IMR-90 (cell line): ENCODE data around the gene HMOX1. TPM values are rescaled to one million over a fixed set of nuclear protein-coding genes. Genes with fewer than 3 reads are reported as not detected.
A peak's percentile ranks its signal among the peaks of the same experiment; 100 is the strongest.

Source experiments
- ATAC-seq: fragments of 200-7000 bp; cut with Tn5 transposase; 2 replicates; pipeline ENCODE4 v1.9.1; 2020; ENCODE audit warnings: low read depth, mild to moderate bottlenecking, moderate library complexity
- BruUV-seq: library from RNA; stranded (reverse); fragments of 400-500 nt; replicated peaks from 2 replicates; lab custom pipeline; 2021; lab: Mats Ljungman, UMichigan
- CTCF ChIA-PET: fragments of 300-600 bp; formaldehyde crosslinking; extraction: SDS; loops from one replicate; lab custom pipeline; 2021; ENCODE audit warnings: antibody characterized with exemption; lab: Yijun Ruan, JAX
- POLR2A ChIA-PET: fragments of 300-600 bp; sonication (Branson Sonifier 250); formaldehyde crosslinking; loops from one replicate; lab custom pipeline; 2022; ENCODE audit warnings: antibody characterized with exemption; ENCODE audit not compliant: unreplicated experiment; lab: Charles Lee
- DNase-seq: peaks from one replicate; pipeline ENCODE4 v3.0.0; 2013
- H2AFZ ChIP-seq: replicated peaks from 2 replicates; pipeline ENCODE3; 2013; ENCODE audit warnings: low read length, mild to moderate bottlenecking; ENCODE audit not compliant: poor library complexity
- H2AK5ac ChIP-seq: 2 replicates; pipeline ENCODE4 v1.6.1; 2013; ENCODE audit warnings: low read depth, low read length, inconsistent platforms
- H2AK9ac ChIP-seq: replicated peaks from 2 replicates; pipeline ENCODE3; 2013; ENCODE audit warnings: mild to moderate bottlenecking, low read depth, low read length, moderate library complexity; ENCODE audit not compliant: poor library complexity
- H2BK120ac ChIP-seq: 2 replicates; pipeline ENCODE4 v1.6.1; 2013; ENCODE audit warnings: low read depth, low read length, inconsistent platforms
- H2BK15ac ChIP-seq: 3 replicates; pipeline ENCODE4 v1.6.1; 2013; ENCODE audit warnings: low read depth, low read length, inconsistent platforms
- H2BK20ac ChIP-seq: 2 replicates; pipeline ENCODE4 v1.6.1; 2013; ENCODE audit warnings: low read depth, mild to moderate bottlenecking, inconsistent platforms, low read length, moderate library complexity
- H2BK5ac ChIP-seq: 2 replicates; pipeline ENCODE4 v1.6.1; 2013; ENCODE audit warnings: mild to moderate bottlenecking, low read depth, low read length, inconsistent platforms; ENCODE audit not compliant: poor library complexity, severe bottlenecking
- H3K14ac ChIP-seq: replicated peaks from 2 replicates; pipeline ENCODE4 v1.6.1; 2013; ENCODE audit warnings: low read depth, low read length, inconsistent platforms
- H3K18ac ChIP-seq: 2 replicates; pipeline ENCODE4 v1.6.1; 2013; ENCODE audit warnings: low read depth, low read length, control low read depth
- H3K23ac ChIP-seq: 2 replicates; pipeline ENCODE4 v1.6.1; 2013; ENCODE audit warnings: low read depth, low read length, inconsistent platforms
- H3K27ac ChIP-seq: 2 replicates; pipeline ENCODE4 v1.5.1; 2013; ENCODE audit warnings: mild to moderate bottlenecking, control low read depth, low read length; ENCODE audit not compliant: insufficient read depth
- H3K27me3 ChIP-seq: 2 replicates; pipeline ENCODE4 v1.6.1; 2013; ENCODE audit warnings: low read length; ENCODE audit not compliant: control insufficient read depth, insufficient read depth
- H3K36me3 ChIP-seq: 2 replicates; pipeline ENCODE4 v1.6.1; 2013; ENCODE audit warnings: low read length, mixed read lengths; ENCODE audit not compliant: control insufficient read depth, insufficient read depth
- H3K4ac ChIP-seq: 2 replicates; pipeline ENCODE4 v1.6.1; 2013; ENCODE audit warnings: low read depth, low read length, inconsistent platforms
- H3K4me1 ChIP-seq: 2 replicates; pipeline ENCODE4 v1.6.1; 2013; ENCODE audit warnings: low read length, mixed read lengths; ENCODE audit not compliant: control insufficient read depth, insufficient read depth
- H3K4me2 ChIP-seq: 2 replicates; pipeline ENCODE4 v1.6.1; 2013; ENCODE audit warnings: low read depth, mild to moderate bottlenecking, control low read depth, low read length, moderate library complexity
- H3K4me3 ChIP-seq: 2 replicates; pipeline ENCODE4 v1.5.1; 2013; ENCODE audit warnings: low read depth, mild to moderate bottlenecking, control low read depth, low read length, moderate library complexity; ENCODE audit not compliant: insufficient read depth
- H3K56ac ChIP-seq: 2 replicates; pipeline ENCODE4 v1.6.1; 2013; ENCODE audit warnings: low read length, inconsistent platforms; ENCODE audit not compliant: insufficient read depth; ENCODE audit errors: extremely low read depth
- H3K79me1 ChIP-seq, 2 experiments: 2 replicates each; pipeline ENCODE4 v1.6.1; 2013; ENCODE audit warnings: low read length in 2 of 2, inconsistent platforms in 1 of 2, low read depth in 1 of 2
- H3K9ac ChIP-seq: 2 replicates; pipeline ENCODE4 v1.6.1; 2013; ENCODE audit warnings: low read depth, low read length, control low read depth
- H3K9me1 ChIP-seq: 2 replicates; pipeline ENCODE4 v1.6.1; 2013; ENCODE audit warnings: low read length, inconsistent platforms; ENCODE audit not compliant: insufficient read depth
- H3K9me3 ChIP-seq: 2 replicates; pipeline ENCODE4 v1.6.1; 2013; ENCODE audit warnings: low read length; ENCODE audit not compliant: control insufficient read depth, insufficient read depth
- H4K20me1 ChIP-seq: 2 replicates; pipeline ENCODE4 v1.6.1; 2013; ENCODE audit warnings: low read length, inconsistent platforms; ENCODE audit not compliant: insufficient read depth
- H4K5ac ChIP-seq: 2 replicates; pipeline ENCODE4 v1.6.1; 2013; ENCODE audit warnings: mild to moderate bottlenecking, low read depth, low read length, control low read depth
- H4K8ac ChIP-seq, 2 experiments: 2 replicates each; pipeline ENCODE4 v1.6.1; 2013; ENCODE audit warnings: low read depth in 2 of 2, low read length in 2 of 2, control low read depth in 1 of 2, inconsistent platforms in 1 of 2
- H4K91ac ChIP-seq: 2 replicates; pipeline ENCODE4 v1.6.1; 2013; ENCODE audit warnings: low read depth, low read length, inconsistent platforms; ENCODE audit not compliant: insufficient read depth
- USF2 ChIP-seq: fragments of 150-350 bp; IDR thresholded peaks from 2 replicates; pipeline ENCODE4 v1.6.1; 2017; ENCODE audit warnings: mild to moderate bottlenecking, antibody characterized with exemption, low read length, low read depth
- whole genome bisulfite sequencing, 2 experiments: methylation state at CpG; one replicate each; pipeline versions ENCODE4 v1.1.5 to v1.1.7; 2013; ENCODE audit warnings: missing lambda C conversion rate in 2 of 2; ENCODE audit not compliant: insufficient read length in 1 of 2; ENCODE audit errors: extremely low coverage in 2 of 2; 5-methylcytosine and 5-hydroxymethylcytosine counted together
- dilution Hi-C: fragments of 300-500 bp; cut with HindIII; formaldehyde crosslinking; loops from one replicate; pipeline ENCODE4 v1.14.3; 2018; ENCODE audit warnings: low sequenced_read_pairs; ENCODE audit not compliant: unreplicated experiment
- in situ Hi-C: fragments of 300-500 bp; cut with MboI; formaldehyde crosslinking; loops from 3 replicates; pipeline ENCODE4 v1.14.3; 2019; ENCODE audit warnings: low sequenced_read_pairs, inconsistent platforms, mixed read lengths
- intact Hi-C: fragments of 100-400 bp; cut with micrococcal nuclease; formaldehyde crosslinking; loops from 2 replicates; pipeline ENCODE4 v1.10.0; 2022
- polyA plus RNA-seq, 3 experiments: library from polyadenylated mRNA; depleted of rRNA; stranded (reverse); fragments of >200 nt; gene quantifications; 2 replicates each; pipeline ENCODE4 v1.2.3, GENCODE V29; 2012; ENCODE audit warnings: low replicate concordance in 1 of 3
- total RNA-seq: library from RNA; depleted of rRNA; stranded (reverse); fragments of >200 nt; gene quantifications from 2 replicates; pipeline ENCODE4 v1.2.3, GENCODE V29; 2012

The HMOX1 gene
- total and polyA plus RNA-seq, 2 of the 4 experiments (the other 2 are of a cell fraction): 23.1 to 50.5 TPM

DNA sequence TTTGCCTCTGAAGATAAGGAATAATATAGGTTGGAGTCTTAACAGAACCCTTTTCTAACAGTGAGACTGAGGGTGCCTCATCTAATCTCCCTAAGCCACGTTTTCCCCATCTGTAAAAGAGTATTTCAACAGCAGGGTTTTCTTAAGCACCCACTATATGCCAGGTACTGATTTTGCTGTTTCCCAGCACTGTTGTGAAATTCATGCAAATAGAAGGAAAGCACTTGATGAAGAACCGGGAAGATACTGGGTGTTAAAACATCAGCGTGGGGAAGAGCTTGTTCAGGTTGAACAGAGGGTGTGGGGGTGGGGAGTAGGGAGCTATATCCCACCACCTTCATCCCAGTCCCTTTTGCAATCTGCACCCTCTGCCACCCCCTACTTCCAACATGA lies 2.8 kb downstream of the HMOX1 start:
- Histone ChIP-seq H2BK15ac (no peak overlapping the region), H2BK120ac (no peak overlapping the region), H3K27ac (no peak overlapping the region), H3K79me1 (peaks cover 22 to 59% of the 10 kb centered on the region in 2 experiments), H3K27me3 (no peaks in the 10 kb centered on the region), H3K56ac (no peak overlapping the region), H4K20me1 (peaks cover 16% of the 10 kb centered on the region; the same call in 1 of the 2 replicates), H3K36me3 (peaks cover 42% of the 10 kb centered on the region), H2BK20ac (no peak overlapping the region), H3K9ac (no peak overlapping the region), H3K9me3 (no peaks in the 10 kb centered on the region), H3K4ac (no peak overlapping the region), H2AFZ (no peak overlapping the region), H4K8ac (no peak overlapping the region), H4K91ac (no peak overlapping the region), H2BK5ac (no peak overlapping the region), H4K5ac (no peak overlapping the region), H3K23ac (no peak overlapping the region), H3K18ac (no peak overlapping the region), H3K9me1 (peaks cover 11% of the 10 kb centered on the region; the same call in 1 of the 2 replicates), H3K4me1 (peaks cover 18% of the 10 kb centered on the region), H3K4me3 (no peak overlapping the region), H2AK5ac (no peak overlapping the region), H2AK9ac (no peak overlapping the region), H3K14ac (no peak overlapping the region), H3K4me2 (peak overlapping the region; percentile 39; the same call in 1 of the 2 replicates)
- in situ Hi-C loops: no loop called here
- ATAC-seq (no peak), DNase-seq (no peak)
- no peak for TF ChIP-seq USF2
- dilution Hi-C loops: no loop called here
- intact Hi-C loops: no loop called here
- BruUV-seq: no TSS peak
- WGBS, 2 experiments: no CpG with 5 or more reads among the region's 3 CpGs
- CTCF ChIA-PET: no interaction called here
- POLR2A ChIA-PET: no interaction called here
